Esophagus squamous epithelium (tissue), 4 donors: ENCODE data around the gene CDC42BPB.

Experiments used
- CTCF ChIP-seq, 6 experiments: fragments of 450-650 bp in 4 of 6; fragments of 200-600 bp in 2 of 6; sonication (generic) in 2 of 6; IDR thresholded peaks; one replicate each; pipeline ENCODE4 v1.5.1; 2016 to 2019; ENCODE audit warnings: antibody characterized with exemption in 6 of 6, mild to moderate bottlenecking in 4 of 6, moderate library complexity in 4 of 6
- POLR2A ChIP-seq, 4 donors: fragments of 450-650 bp; IDR thresholded peaks; one replicate each; pipeline ENCODE4 v1.6.1; 2017; ENCODE audit warnings: antibody characterized with exemption in 4 of 4, mild to moderate bottlenecking in 4 of 4, moderate library complexity in 3 of 4

DNA sequence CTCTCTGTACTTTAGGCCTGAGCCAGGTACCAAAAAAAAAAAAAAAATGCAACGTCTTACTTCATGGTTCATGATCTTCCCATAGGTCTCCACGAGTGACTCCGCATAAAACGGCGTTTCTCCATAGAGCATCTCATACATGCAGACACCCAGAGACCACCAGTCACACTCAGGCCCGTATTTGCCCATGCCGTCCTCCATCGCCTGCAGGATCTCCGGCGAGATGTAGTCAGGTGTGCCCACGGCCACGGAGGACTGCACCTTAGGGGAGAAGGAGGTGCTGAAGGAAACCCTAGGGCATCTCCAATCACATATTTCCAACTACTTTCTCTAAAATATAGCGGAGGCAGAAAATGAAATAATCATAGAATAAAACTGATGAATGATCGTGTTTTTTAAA lies 73.9 kb downstream of the CDC42BPB start:
- TF ChIP-seq CTCF (IDR thresholded peaks at IDR 0.05) (no peak), POLR2A (IDR thresholded peaks at IDR 0.05) (no peak)
